ENCODE measurements around the gene DLK1. TPM values are rescaled to one million over a fixed set of nuclear protein-coding genes. Genes with fewer than 3 reads are reported as not detected.

Gene DLK1
- total RNA-seq, 1 donor from 2014 or later: not detected

DNA sequence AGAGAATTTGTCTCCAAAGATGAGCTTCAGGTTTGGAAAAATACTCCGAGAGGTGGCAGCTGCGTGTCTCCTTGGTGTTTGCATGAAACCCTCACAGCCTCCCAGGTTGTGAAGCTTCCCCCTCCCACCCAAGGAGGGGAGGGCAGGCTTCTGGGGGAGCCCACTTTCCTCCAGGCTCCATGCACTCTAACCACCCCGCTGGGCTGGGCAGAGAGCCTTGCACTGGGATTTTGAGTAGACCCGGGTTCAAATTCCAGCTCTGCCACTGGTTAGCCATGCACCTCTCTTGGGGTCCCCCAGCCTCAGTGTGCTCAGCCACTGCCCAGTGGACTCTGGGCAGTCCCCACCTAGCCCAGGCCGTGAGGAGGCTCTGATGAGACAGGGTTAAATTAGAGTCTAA, 4.3 kb upstream of the DLK1 start:
- CTCF ChIA-PET: no interaction called here
- Mint-ChIP-seq H3K4me1 (peaks cover 1% of the 10 kb centered on the region), H3K27me3 (peaks cover 32% of the 10 kb centered on the region), H3K4me3 (no peak overlapping the region), H3K9me3 (no peaks in the 10 kb centered on the region), H3K27ac (no peak overlapping the region), H3K36me3 (ENCODE audit: low read depth) (no peaks in the 10 kb centered on the region)
- intact Hi-C loops (cut with micrococcal nuclease): no loop called here
- DNase-seq: no peak
- no peak for ATAC-seq (ENCODE audit: low read depth)
- TF ChIP-seq, protein P1, sequence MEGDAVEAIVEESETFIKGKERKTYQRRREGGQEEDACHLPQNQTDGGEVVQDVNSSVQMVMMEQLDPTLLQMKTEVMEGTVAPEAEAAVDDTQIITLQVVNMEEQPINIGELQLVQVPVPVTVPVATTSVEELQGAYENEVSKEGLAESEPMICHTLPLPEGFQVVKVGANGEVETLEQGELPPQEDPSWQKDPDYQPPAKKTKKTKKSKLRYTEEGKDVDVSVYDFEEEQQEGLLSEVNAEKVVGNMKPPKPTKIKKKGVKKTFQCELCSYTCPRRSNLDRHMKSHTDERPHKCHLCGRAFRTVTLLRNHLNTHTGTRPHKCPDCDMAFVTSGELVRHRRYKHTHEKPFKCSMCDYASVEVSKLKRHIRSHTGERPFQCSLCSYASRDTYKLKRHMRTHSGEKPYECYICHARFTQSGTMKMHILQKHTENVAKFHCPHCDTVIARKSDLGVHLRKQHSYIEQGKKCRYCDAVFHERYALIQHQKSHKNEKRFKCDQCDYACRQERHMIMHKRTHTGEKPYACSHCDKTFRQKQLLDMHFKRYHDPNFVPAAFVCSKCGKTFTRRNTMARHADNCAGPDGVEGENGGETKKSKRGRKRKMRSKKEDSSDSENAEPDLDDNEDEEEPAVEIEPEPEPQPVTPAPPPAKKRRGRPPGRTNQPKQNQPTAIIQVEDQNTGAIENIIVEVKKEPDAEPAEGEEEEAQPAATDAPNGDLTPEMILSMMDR (IDR thresholded peaks at IDR 0.05): no peak
- POLR2A ChIA-PET: no interaction called here

DNA sequence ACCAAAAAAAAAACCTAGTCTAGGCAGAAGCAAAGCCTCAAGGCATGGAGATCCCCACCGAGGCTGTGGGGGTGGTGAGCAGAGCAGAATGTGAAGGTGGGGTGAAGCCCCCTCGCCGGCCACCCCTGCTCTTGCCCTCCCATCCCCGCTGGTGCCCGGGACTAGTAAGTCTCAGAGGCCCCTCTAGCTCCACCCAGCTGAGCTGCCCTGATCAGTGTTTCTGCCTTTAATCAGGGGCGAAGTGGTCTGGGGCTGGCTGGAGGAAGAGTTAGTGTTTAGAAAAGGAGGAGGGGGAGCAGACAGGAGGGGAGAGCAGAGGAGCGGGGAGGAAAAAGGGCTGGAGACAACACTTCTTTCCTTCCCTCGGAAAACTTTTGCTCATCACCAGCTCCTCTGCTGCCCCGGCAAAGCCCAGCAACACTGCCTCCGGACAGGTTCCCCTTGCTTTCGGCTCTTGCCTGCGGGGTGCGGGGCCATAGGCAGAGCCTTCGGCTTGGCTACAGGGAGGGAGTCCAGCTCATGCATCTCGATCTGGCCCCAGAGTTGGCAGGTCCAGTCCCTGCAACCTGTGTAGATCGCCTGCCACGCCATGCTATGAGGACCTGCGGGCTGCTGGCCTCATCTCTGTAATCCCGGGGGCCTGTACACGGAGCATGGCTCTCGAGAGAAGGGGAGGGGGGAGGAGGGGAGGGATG, 3.4 kb upstream of the DLK1 start:
- ATAC-seq (ENCODE audit: low read depth) (no peak), DNase-seq (no peak)
- Mint-ChIP-seq H3K4me1 (no peaks in the 10 kb centered on the region), H3K4me3 (no peak overlapping the region), H3K27me3 (peaks cover 33% of the 10 kb centered on the region), H3K36me3 (ENCODE audit: low read depth) (no peaks in the 10 kb centered on the region), H3K27ac (no peak overlapping the region), H3K9me3 (no peaks in the 10 kb centered on the region)
- CTCF ChIA-PET: no interaction called here
- TF ChIP-seq, protein P1 (IDR thresholded peaks at IDR 0.05): no peak
- POLR2A ChIA-PET: no interaction called here
- intact Hi-C loops (cut with micrococcal nuclease): no loop called here

DNA sequence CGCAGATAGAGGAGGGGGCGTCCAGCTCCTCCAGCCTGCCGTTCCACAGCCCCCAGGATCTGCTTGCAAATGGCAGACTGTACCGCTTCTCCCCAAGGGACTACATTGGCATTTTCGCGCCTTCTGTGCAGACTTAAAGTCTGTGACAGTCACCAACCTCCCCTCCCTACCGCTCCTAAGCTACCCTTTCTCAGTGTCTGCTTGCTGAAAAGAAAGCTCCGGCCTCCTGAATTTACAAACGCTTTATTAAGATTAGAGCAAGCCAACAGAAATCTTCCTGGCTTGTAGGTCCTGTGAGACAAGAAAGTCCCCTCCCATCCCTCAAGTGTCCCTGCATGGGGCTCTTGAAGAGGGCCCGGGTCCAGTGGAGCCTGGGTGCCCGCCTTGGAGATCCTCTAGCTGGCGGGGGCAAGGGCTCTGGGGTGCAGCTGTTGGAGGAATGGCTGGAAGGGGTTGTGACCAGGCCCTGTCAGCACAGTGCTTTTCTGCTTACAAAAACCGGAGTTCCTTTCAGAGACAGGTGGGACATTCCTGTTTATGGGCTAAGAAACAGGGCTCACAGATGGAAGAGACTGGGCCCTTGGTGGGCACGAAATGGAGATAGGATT, 2.8 kb upstream of the DLK1 start:
- no peak for DNase-seq
- ChIA-PET POLR2A (no interaction called here), CTCF (no interaction called here)
- no peak for ATAC-seq (ENCODE audit: low read depth)
- H3K27ac Mint-ChIP-seq: no peak overlapping the region
- H3K4me3 Mint-ChIP-seq: no peak overlapping the region
- H3K27me3 Mint-ChIP-seq: peaks cover 28% of the 10 kb centered on the region
- TF ChIP-seq, protein P1 (IDR thresholded peaks at IDR 0.05): no peak
- H3K4me1 Mint-ChIP-seq: no peaks in the 10 kb centered on the region
- H3K9me3 Mint-ChIP-seq: no peaks in the 10 kb centered on the region
- intact Hi-C loops (cut with micrococcal nuclease): no loop called here
- H3K36me3 Mint-ChIP-seq (ENCODE audit: low read depth): no peaks in the 10 kb centered on the region

DNA sequence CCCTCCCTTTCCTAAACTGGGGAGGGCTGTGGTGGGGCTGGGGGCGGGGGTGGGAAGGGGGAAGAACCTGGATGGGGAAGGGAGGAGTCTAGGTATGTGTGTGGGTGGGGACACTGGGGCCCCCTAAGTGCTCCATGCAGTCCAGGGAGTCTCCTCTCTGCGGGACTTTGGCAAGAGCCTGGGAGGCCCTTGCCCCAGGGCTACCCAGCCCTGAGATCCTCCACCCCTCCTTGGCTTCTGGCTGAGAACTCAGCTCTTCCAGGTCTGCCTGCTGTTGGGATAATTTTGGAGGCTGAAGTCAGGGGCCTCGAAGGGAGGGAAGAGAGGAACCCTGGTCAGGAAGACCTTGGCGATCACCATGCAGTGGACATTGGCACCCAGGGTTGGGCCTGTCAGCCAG, 2.2 kb upstream of the DLK1 start:
- POLR2A ChIA-PET: no interaction called here
- intact Hi-C loops (cut with micrococcal nuclease): no loop called here
- Mint-ChIP-seq H3K9me3 (no peaks in the 10 kb centered on the region), H3K4me3 (no peak overlapping the region), H3K27ac (no peak overlapping the region), H3K36me3 (ENCODE audit: low read depth) (no peaks in the 10 kb centered on the region), H3K27me3 (peaks cover 29% of the 10 kb centered on the region), H3K4me1 (no peaks in the 10 kb centered on the region)
- TF ChIP-seq, protein P1 (IDR thresholded peaks at IDR 0.05): no peak
- ATAC-seq (ENCODE audit: low read depth): no peak
- DNase-seq: no peak
- CTCF ChIA-PET: no interaction called here

DNA sequence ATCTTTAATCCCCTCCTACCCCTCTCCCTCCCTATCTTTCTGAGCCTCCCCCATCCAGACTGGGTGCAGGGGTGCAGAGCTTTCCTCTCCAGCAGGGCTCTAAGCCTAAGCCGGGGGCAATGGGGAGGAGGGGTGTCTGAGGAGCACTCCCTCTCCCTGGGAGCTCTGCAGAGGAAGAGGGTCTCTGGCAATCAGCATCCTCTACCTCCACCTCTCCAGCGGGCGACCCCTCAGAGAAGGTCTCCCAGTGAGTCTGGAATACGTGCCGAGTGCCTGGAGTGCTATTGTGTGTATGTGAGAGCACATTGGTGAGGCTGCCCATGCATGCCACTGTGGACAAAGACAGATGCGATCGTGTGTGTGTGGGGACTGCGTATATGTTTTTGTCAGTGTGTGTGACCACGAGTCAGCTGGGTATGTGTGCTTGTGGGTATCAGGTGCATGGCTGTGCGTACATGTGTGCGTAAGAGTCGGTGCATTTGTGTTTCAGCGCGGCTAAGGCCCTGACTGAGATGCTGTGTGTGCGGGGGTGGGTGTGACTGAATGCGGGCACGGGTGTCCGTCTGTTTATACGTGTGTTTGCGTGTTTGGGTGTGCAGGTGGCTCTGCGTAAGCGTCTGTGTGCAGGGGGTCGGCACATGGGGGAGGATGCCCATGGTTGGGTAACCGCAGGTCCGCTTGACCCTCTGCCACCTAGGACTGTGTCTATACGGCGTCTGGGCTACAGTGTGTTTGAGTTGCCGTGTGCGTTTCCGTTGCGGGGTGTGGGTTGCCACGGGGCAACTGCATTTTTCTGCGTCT, 905 bp upstream of the DLK1 start:
- Mint-ChIP-seq H3K4me1 (no peaks in the 10 kb centered on the region), H3K9me3 (no peaks in the 10 kb centered on the region), H3K27me3 (peaks cover 29% of the 10 kb centered on the region), H3K4me3 (no peak overlapping the region), H3K36me3 (ENCODE audit: low read depth) (no peaks in the 10 kb centered on the region), H3K27ac (no peak overlapping the region)
- CTCF ChIA-PET: no interaction called here
- TF ChIP-seq, protein P1 (IDR thresholded peaks at IDR 0.05): no peak
- ATAC-seq (ENCODE audit: low read depth): no peak
- intact Hi-C loops (cut with micrococcal nuclease): no loop called here
- DNase-seq: no peak
- POLR2A ChIA-PET: no interaction called here

Measured in activated B cell treated with CpG ODN at 0.5 μM for 24 hours (primary cell).